SK-N-SH (cell line): ENCODE data around the gene SGCA. TPM values are rescaled to one million over a fixed set of nuclear protein-coding genes. Genes with fewer than 3 reads are reported as not detected.

Experiments used
- CTCF ChIA-PET: fragments of 300-600, 350-600 bp; formaldehyde crosslinking; extraction: SDS; loops from one replicate; lab custom pipeline; 2021; lab: Yijun Ruan, JAX
- POLR2A ChIA-PET: fragments of 350-600 bp; sonication (Branson Sonifier 250); formaldehyde crosslinking; extraction: SDS; loops from one replicate; lab custom pipeline; 2020; ENCODE audit warnings: antibody characterized with exemption, inconsistent platforms; lab: Yijun Ruan, JAX
- DNase-seq: peaks from one replicate; pipeline ENCODE4 v3.0.0; 2012
- H2AFZ ChIP-seq: fragments of 200-600 bp; sonication (generic); 2 replicates; pipeline ENCODE4 v1.8.1; 2016; ENCODE audit warnings: antibody characterized with exemption, mild to moderate bottlenecking, low read depth
- H3F3A ChIP-seq: fragments of 200-600 bp; sonication (generic); replicated peaks from 2 replicates; pipeline ENCODE3; 2016; ENCODE audit warnings: antibody characterized with exemption, mild to moderate bottlenecking; ENCODE audit not compliant: insufficient read depth
- H3K27ac ChIP-seq, 2 experiments: fragments of 200-500 bp in 1 of 2; fragments of 200-600 bp in 1 of 2; sonication (Bioruptor generic) in 1 of 2; sonication (generic), shearing (Covaris generic) in 1 of 2; 2 replicates each; pipeline versions ENCODE4 v1.5.1 to v1.6.1; 2014 to 2016; ENCODE audit warnings: low read depth in 2 of 2, inconsistent platforms in 1 of 2, low read length in 1 of 2, mild to moderate bottlenecking in 1 of 2, mixed read lengths in 1 of 2
- H3K27me3 ChIP-seq: fragments of 200-600 bp; sonication (generic), shearing (Covaris generic); 2 replicates; pipeline ENCODE4 v1.6.1; 2016; ENCODE audit warnings: mixed run types; ENCODE audit not compliant: insufficient read depth
- H3K36me3 ChIP-seq, 2 experiments: fragments of 200-500 bp in 1 of 2; fragments of 200-600 bp in 1 of 2; sonication (Bioruptor generic) in 1 of 2; sonication (generic) in 1 of 2; replicated peaks in 1 of 2; 2 replicates each; pipeline versions ENCODE3 to v1.5.1; 2014 to 2016; ENCODE audit warnings: low read length in 1 of 2, mild to moderate bottlenecking in 1 of 2; ENCODE audit not compliant: insufficient read depth in 2 of 2, control insufficient read depth in 1 of 2
- H3K4me1 ChIP-seq, 2 experiments: fragments of 200-500 bp in 1 of 2; fragments of 200-600 bp in 1 of 2; sonication (Bioruptor generic) in 1 of 2; sonication (generic), shearing (Covaris generic) in 1 of 2; 2 replicates each; pipeline versions ENCODE4 v1.5.1 to v1.6.1; 2014 to 2016; ENCODE audit warnings: low read depth in 1 of 2, low read length in 1 of 2, mixed run types in 1 of 2; ENCODE audit not compliant: insufficient read depth in 2 of 2, control insufficient read depth in 1 of 2
- H3K4me2 ChIP-seq: fragments of 200-600 bp; sonication (generic), shearing (Covaris generic); 2 replicates; pipeline ENCODE4 v1.6.1; 2017; ENCODE audit warnings: mixed run types
- H3K4me3 ChIP-seq, 2 experiments: fragments of 200-500 bp in 1 of 2; fragments of 200-600 bp in 1 of 2; sonication (Bioruptor generic) in 1 of 2; sonication (generic), shearing (Covaris generic) in 1 of 2; 2 replicates each; pipeline versions ENCODE4 v1.5.1 to v1.8.1; 2014 to 2016; ENCODE audit warnings: low read depth in 2 of 2, inconsistent platforms in 1 of 2, low read length in 1 of 2, mild to moderate bottlenecking in 1 of 2, mixed read lengths in 1 of 2, moderate library complexity in 1 of 2
- H3K79me2 ChIP-seq: fragments of 200-600 bp; sonication (generic); 2 replicates; pipeline ENCODE4 v1.8.1; 2017; ENCODE audit warnings: mild to moderate bottlenecking; ENCODE audit not compliant: insufficient read depth
- H3K9ac ChIP-seq: fragments of 200-600 bp; sonication (generic); 2 replicates; pipeline ENCODE4 v1.6.1; 2017; ENCODE audit warnings: mixed run types
- H3K9me2 ChIP-seq: fragments of 200-600 bp; sonication (generic); 2 replicates; pipeline ENCODE4 v1.6.1; 2017; ENCODE audit warnings: mixed run types
- H3K9me3 ChIP-seq: fragments of 200-600 bp; sonication (generic); 2 replicates; pipeline ENCODE4 v1.6.1; 2017; ENCODE audit warnings: mixed run types, mild to moderate bottlenecking, moderate library complexity
- H4K20me1 ChIP-seq: fragments of 200-600 bp; sonication (generic); 2 replicates; pipeline ENCODE4 v1.6.1; 2017; ENCODE audit warnings: mild to moderate bottlenecking, mixed run types; ENCODE audit not compliant: insufficient read depth
- FOXJ3 ChIP-seq: sonication (generic); formaldehyde crosslinking; IDR thresholded peaks from 2 replicates; pipeline ENCODE4 v1.5.1; 2020; ENCODE audit warnings: mild to moderate bottlenecking, missing genetic modification reagents
- JUND ChIP-seq: IDR thresholded peaks from 2 replicates; pipeline ENCODE4 v1.4.0; 2012
- NFIC ChIP-seq: IDR thresholded peaks from 2 replicates; pipeline ENCODE4 v1.4.0; 2012; ENCODE audit warnings: borderline replicate concordance
- POLR2AphosphoS5 ChIP-seq: IDR thresholded peaks from 2 replicates; pipeline ENCODE4 v1.6.1; 2012; ENCODE audit warnings: low read depth, low read length
- RFX5 ChIP-seq: IDR thresholded peaks from 2 replicates; pipeline ENCODE4 v1.6.1; 2012; ENCODE audit warnings: mild to moderate bottlenecking, improper control_type of control experiment, low read length
- YY1 ChIP-seq: IDR thresholded peaks from 2 replicates; pipeline ENCODE4 v1.4.0; 2012; ENCODE audit warnings: low read depth, mild to moderate bottlenecking
- ZBTB33 ChIP-seq: IDR thresholded peaks from 2 replicates; pipeline ENCODE4 v1.4.0; 2012; ENCODE audit warnings: low read depth, borderline replicate concordance
- WGBS: methylation state at CpG from one replicate; pipeline ENCODE4 v1.1.6; 2017; ENCODE audit warnings: low lambda C conversion rate; 5-methylcytosine and 5-hydroxymethylcytosine counted together
- polyA plus RNA-seq, 3 experiments: library from polyadenylated mRNA; depleted of rRNA; stranded (reverse); fragments of >200 nt; gene quantifications; 2 replicates each; pipeline ENCODE4 v1.2.3, GENCODE V29; 2012
- TF ChIP-seq, protein P1 (sequence below): IDR thresholded peaks from 2 replicates; pipeline ENCODE4; 2012
- TF ChIP-seq, protein P2 (sequence below): IDR thresholded peaks from 2 replicates; pipeline ENCODE4 v1.6.1; 2012; ENCODE audit warnings: mild to moderate bottlenecking, low read depth, low read length, moderate library complexity

Gene SGCA
- polyA plus RNA-seq, 1 of the 3 experiments (the other 2 are of a cell fraction) = not detected

- no peak overlapping the region for H3K4me3 ChIP-seq
- no peaks in the 10 kb centered on the region for H3K36me3 ChIP-seq
- peaks cover 18% of the 10 kb centered on the region for H3F3A ChIP-seq
- H3K79me2 ChIP-seq = no peaks in the 10 kb centered on the region
- no peak for DNase-seq
- no peaks in the 10 kb centered on the region for H3K9me3 ChIP-seq
- H3K9ac ChIP-seq = no peak overlapping the region
- no peak overlapping the region for H2AFZ ChIP-seq
- TF ChIP-seq JUND (no peak), FOXJ3 (CRISPR knock-in tag) (no peak)
- 85% methylated on average over 9 of the region's 10 CpGs for WGBS
- ChIA-PET CTCF (interaction anchor here (0.8 to 17.0 kb wide), 15 partner anchors 7 to 127 kb away, joined by 3 to 517 read pairs (median 30); partner anchors contain the start of genes COL1A1, PDK2 and TMEM92), POLR2A (no interaction called here)
- H3K27ac ChIP-seq = no peak overlapping the region
- H3K9me2 ChIP-seq = no peaks in the 10 kb centered on the region
- no peaks in the 10 kb centered on the region for H3K27me3 ChIP-seq
- H4K20me1 ChIP-seq = no peaks in the 10 kb centered on the region
- peaks cover 12 to 30% of the 10 kb centered on the region in 2 experiments for H3K4me1 ChIP-seq
- H3K4me2 ChIP-seq = no peak overlapping the region
Measured at GRCh38 chr17:50170662-50171370, 5.0 kb downstream of the SGCA start.

- Histone ChIP-seq H3K4me3 (no peak overlapping the region), H3K36me3 (no peaks in the 10 kb centered on the region), H3K9me2 (no peaks in the 10 kb centered on the region), H3K79me2 (no peaks in the 10 kb centered on the region), H3K4me1 (peaks cover 12 to 34% of the 10 kb centered on the region in 2 experiments), H3F3A (peaks cover 18% of the 10 kb centered on the region), H4K20me1 (no peaks in the 10 kb centered on the region), H3K4me2 (no peak overlapping the region), H3K9me3 (no peaks in the 10 kb centered on the region), H2AFZ (no peak overlapping the region), H3K27ac (no peak overlapping the region), H3K9ac (no peak overlapping the region), H3K27me3 (no peaks in the 10 kb centered on the region)
- ChIA-PET POLR2A (no interaction called here), CTCF (interaction anchor here (1.2 to 17.0 kb wide), 9 partner anchors 10 to 127 kb away, joined by 3 to 517 read pairs (median 33); partner anchors contain the start of genes COL1A1 and TMEM92)
- DNase-seq = no peak
- TF ChIP-seq, protein P1, sequence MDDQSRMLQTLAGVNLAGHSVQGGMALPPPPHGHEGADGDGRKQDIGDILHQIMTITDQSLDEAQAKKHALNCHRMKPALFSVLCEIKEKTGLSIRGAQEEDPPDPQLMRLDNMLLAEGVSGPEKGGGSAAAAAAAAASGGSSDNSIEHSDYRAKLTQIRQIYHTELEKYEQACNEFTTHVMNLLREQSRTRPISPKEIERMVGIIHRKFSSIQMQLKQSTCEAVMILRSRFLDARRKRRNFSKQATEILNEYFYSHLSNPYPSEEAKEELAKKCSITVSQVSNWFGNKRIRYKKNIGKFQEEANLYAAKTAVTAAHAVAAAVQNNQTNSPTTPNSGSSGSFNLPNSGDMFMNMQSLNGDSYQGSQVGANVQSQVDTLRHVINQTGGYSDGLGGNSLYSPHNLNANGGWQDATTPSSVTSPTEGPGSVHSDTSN = no peak
- TF ChIP-seq, protein P2, sequence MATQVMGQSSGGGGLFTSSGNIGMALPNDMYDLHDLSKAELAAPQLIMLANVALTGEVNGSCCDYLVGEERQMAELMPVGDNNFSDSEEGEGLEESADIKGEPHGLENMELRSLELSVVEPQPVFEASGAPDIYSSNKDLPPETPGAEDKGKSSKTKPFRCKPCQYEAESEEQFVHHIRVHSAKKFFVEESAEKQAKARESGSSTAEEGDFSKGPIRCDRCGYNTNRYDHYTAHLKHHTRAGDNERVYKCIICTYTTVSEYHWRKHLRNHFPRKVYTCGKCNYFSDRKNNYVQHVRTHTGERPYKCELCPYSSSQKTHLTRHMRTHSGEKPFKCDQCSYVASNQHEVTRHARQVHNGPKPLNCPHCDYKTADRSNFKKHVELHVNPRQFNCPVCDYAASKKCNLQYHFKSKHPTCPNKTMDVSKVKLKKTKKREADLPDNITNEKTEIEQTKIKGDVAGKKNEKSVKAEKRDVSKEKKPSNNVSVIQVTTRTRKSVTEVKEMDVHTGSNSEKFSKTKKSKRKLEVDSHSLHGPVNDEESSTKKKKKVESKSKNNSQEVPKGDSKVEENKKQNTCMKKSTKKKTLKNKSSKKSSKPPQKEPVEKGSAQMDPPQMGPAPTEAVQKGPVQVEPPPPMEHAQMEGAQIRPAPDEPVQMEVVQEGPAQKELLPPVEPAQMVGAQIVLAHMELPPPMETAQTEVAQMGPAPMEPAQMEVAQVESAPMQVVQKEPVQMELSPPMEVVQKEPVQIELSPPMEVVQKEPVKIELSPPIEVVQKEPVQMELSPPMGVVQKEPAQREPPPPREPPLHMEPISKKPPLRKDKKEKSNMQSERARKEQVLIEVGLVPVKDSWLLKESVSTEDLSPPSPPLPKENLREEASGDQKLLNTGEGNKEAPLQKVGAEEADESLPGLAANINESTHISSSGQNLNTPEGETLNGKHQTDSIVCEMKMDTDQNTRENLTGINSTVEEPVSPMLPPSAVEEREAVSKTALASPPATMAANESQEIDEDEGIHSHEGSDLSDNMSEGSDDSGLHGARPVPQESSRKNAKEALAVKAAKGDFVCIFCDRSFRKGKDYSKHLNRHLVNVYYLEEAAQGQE = no peak
- TF ChIP-seq YY1 (no peak), ZBTB33 (no peak), JUND (no peak), POLR2AphosphoS5 (no peak), RFX5 (no peak), FOXJ3 (CRISPR knock-in tag) (no peak), NFIC (no peak)
- WGBS = 97% methylated on average over 15 of the region's 17 CpGs
Measured at GRCh38 chr17:50171371-50172071, 5.7 kb downstream of the SGCA start.
